ENCODE data around the gene ALOX15B.
"Not testable (repeated sequence)": the region's sequence is repeated elsewhere in the genome, so short reads cannot be mapped to it uniquely, and the experiment has no call there.

Gene ALOX15B

DNA sequence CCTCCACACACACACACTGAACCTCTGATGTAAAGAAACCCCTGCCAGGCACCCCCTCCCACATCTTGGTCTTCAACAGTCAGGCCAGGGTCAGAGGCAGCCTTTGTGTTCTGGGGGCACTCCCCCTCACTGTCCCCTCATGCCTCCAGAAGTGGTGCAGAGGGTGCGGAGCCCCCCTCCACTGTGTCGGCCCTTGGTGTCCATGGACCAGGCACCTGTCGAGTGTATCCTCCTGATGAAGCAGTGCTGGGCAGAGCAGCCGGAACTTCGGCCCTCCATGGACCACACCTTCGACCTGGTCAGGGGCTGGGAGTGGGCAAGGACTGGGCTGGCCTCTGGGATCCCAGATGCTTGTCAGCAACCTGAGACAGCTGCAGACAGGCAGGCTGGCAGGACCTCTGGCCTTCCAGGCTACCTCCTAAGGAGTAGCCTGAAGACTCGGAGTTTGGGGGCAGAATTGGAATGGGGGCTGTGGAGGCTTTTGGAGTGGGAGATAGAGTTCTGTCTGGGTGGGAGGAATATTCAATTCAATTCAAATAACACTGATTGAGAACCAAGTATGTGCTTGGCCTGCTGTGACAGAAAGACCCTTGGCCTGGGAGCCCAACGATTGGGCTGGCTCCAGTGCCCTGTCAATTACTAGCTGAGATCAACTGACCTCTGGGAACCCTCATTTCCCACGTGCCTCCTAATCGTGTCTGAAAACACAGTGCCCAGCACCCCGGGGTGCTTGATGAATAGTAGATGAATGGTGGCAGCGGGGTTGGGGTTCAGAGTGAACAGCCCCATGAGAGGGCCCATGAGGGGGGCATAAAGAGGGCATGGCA lies 24.9 kb upstream of the ALOX15B start:
- DNase-seq (ENCODE audit: low read depth) = no peak

DNA sequence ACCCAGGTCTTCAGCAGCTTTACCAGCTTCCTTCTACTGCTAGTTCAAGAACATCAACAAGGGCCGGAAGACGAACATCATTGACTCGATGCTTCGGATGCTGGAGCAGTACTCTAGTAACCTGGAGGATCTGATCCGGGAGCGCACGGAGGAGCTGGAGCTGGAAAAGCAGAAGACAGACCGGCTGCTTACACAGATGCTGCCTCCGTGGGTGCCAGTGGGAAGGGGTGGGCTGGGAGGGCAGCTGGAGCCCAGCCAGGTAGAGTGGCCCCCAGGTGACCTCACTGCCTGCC lies 24.4 kb upstream of the ALOX15B start:
- no peak for DNase-seq (ENCODE audit: low read depth)

DNA sequence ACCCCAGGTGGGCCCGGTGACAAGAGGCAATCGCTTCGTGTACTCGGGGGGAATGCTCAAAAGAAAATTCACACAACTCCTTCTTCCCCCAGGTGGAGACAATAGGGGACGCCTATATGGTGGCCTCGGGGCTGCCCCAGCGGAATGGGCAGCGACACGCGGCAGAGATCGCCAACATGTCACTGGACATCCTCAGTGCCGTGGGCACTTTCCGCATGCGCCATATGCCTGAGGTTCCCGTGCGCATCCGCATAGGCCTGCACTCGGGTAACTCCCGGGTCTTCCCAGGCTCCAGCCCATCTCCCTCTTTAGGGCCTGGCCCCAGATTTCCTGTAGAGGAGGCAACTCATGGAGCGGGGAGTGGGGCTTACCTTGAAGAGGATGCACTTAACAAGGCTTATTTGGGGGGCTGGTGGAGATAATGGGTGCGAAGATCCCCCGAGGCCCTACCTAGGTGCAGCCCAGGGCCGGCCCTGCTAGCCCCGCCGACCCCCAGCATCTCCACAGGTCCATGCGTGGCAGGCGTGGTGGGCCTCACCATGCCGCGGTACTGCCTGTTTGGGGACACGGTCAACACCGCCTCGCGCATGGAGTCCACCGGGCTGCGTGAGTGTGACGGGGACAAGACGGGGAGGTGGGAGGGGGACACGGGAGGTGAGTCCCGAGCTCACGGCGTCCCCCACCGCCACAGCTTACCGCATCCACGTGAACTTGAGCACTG lies 23.5 kb upstream of the ALOX15B start:
- DNase-seq (ENCODE audit: low read depth) = no peak

DNA sequence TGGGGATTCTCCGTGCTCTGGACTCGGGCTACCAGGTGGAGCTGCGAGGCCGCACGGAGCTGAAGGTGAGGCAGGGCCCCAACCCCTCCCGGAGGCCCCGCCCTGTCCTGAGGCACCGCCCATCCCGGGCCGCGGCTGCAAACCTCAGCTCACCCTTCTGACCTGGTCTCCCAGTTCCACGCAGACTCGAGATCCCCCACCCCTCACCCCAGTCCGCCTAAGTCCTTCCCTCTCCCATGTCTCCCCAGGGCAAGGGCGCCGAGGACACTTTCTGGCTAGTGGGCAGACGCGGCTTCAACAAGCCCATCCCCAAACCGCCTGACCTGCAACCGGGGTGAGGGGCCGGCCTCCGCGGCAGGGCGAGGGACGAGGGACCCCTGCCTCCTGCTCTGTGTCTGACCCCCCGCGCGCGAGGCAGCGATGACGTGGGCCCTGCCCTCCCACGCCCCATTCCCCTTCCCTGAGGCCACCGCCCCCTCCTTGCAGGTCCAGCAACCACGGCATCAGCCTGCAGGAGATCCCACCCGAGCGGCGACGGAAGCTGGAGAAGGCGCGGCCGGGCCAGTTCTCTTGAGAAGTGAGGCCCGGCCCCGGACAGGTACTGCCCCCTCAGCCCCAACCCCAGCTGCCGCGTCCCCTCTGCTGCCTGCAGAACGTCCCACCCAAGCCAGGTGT lies 22.8 kb upstream of the ALOX15B start:
- DNase-seq (ENCODE audit: low read depth) = no peak

DNA sequence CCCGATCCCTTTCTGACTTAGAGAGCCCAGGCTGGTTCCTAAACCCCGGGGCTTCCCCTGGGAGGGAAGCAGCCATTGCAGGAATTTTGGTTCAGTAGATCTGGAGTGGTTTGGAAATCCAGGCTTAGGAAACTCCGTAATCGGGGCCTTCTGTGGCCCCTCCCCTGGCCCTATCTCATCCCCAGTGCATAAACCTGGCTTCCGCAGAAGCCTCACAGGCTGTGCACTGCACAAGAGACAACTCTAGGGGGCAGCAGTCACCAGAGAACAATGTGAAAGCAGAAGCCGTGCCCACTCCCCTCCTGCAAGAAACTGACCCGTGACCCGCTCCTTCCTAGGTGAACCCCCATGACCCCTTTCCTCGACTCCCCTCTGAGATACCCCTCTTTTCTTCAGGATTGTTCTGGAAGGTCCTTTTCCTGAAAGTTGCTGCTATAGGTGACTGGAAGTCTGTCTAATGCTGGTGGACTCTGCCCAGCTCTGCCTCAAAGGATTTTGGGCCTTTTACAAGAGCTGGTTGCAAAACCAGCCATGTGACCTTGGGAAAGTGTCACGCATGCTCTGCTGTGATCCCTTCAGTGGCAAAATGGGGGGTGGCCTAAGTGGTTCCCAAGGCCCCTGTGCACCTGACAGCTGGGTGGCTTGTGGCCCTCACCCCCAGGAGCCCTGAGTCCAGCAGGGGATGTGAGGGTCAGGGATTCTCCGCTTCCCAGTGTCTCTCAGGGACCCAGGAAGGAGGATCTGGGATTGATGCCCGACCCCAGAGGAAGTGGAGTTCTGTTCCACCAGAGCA lies 22.0 kb upstream of the ALOX15B start:
- no peak for DNase-seq (ENCODE audit: low read depth)

DNA sequence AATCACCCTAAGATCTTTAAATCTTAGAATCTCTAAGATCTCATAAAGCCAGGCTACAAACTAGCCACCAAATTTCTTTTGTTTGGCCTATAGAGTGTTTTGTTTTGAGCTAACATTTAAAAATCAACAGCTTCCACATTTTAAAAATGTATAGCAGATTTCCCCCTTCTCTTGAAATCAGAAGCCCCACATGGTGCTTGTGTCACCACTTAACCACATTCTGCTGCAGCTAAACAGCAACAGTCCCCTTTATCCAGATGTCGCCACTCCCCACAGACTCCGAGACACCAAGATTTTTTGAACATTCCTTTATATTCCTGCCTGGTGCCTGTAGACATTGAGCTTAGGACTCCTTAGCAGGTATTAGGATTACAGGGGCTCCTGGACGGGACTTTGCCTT lies 20.4 kb upstream of the ALOX15B start:
- DNase-seq (ENCODE audit: low read depth) = no peak

DNA sequence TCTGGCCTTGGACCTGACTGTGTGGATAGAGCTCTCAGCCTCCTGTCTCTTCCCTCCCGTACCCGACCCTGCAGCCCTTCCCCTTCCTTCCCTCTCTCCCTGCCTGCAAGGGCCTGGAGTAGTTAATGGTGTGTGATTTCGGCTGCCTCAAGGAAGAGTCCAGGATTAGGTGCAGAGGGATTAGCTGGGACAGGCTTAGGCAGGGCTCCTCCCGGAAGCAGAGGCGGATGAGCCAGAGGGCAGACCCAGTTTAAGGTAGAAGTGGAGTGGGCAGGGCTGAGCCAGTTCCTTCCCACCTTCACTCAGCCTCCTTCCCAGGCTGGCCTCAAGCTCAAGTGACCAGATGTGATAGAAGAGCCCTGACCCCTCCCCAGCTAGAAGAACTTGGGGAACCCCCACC lies 19.7 kb upstream of the ALOX15B start:
- DNase-seq (ENCODE audit: low read depth) = no peak

DNA sequence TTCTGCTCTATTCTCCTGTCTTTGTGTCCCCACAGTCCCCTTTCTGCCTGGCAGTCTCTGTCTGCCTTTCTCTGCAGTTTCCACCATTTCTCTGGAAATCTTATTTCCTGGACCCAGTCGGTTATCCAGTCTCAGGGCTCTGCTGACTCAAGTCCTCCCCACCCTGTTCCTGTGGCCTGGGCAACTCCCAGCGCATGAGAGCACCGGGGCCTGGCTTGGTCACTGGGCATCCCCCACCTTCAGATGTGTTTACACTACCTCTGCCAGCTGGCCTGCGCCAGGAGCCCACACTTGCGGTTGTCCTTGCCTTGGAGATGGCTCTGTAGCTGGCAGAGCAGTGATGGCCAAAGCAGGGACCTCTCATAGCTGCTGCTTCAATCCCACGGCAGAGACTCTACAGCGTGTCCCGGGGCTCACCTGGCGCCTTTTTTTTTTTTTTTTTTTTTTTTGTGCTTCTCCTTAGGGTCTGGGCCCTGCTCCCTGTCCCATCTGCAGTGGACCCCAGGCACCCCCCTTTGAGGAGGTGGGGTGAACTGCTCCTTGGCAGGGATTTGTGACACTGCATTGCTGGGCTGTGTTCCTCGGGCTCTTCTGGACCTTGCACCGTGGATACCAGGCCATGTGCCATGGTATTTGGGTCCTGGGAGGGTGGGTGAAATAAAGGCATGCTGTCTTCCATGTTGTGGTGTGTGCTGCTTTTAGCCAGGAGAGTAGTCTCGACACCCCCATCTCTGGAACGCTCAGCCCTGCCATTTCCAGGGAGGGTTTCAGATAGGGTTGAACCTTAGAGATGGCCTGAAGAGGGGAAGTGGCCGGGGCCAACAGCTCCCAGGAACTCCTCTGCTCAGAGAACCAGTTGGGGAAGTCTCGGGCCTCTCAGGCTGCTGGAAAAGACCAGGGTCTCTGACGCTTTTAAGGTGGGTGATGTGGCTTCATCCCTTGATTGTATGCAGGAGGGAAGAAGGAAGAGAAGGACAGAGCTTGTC lies 18.9 kb upstream of the ALOX15B start:
- no peak for DNase-seq (ENCODE audit: low read depth)

DNA sequence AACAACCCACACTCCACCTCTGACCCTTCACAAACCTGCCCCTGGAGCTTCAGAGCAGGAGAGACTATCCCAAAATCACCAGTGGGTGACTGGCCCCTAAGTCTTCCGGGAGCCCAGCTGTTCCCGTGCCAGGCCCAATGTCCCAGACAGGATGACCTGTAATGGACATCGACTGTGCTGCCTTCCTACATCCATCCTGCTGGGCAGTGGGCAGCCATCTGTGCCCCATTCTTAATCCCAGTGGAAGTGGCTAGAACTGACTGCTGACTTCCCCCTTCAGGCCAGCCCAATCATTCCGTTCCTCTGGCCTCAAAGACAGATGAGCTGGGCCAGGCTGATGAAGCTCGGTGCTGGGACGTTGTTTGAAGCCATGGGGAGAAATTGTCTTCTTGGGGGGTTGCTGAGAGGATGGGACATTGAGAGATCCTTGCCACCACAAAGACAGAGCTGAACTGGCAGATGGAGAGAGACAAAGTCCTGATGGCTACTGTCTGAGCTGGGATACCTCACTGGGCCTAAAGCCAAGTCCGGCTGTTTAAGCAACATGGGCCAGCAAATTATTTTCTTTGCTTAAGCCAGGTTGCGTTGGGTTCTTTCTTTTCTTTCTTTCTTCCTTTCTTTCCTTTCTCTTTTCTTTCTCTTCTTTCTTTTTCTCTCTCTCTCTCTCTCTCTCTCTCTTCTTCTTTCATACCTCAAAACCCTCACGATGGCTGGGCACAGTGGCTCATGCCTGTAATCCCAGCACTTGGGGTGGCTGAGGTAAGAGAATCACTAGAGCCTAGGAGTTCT lies 17.9 kb upstream of the ALOX15B start:
- no peak for DNase-seq (ENCODE audit: low read depth)

DNA sequence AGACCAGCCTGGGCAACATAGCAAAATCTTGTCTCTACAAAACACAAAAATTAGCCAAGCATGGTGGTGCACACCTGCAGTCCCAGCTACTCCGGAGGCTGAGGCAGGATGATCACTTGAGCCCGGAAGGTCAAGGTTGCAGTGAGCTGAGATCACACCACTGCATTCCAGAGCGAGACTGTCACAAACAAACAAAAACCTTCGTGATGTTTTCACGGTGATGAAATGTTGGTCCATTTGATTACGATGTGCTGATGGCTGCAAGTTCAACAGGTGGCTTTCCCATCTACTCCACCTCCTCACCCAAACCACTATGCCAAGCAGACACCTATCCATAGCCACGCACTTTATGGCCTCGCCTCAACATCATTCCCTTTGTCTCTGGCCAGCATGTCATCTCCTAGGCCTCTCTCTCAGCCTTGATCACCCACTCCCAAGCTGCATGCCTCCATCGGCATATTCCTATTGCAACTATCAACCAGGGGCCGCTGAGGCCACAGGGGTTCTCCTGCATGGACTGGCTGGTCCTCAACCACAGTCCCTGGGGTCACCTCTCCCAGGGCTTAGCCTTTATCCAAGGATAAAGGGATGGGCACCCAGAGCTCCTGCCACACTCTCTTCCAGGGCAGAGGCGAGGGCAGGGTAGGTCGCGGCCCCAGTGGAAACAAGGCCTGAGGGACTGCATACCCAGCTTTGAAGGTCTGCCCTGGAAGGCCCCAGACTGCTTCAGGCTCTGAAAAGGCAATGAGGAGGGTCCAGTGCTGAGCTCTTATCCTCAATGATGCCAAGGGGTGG lies 17.1 kb upstream of the ALOX15B start:
- DNase-seq (ENCODE audit: low read depth) = no peak

DNA sequence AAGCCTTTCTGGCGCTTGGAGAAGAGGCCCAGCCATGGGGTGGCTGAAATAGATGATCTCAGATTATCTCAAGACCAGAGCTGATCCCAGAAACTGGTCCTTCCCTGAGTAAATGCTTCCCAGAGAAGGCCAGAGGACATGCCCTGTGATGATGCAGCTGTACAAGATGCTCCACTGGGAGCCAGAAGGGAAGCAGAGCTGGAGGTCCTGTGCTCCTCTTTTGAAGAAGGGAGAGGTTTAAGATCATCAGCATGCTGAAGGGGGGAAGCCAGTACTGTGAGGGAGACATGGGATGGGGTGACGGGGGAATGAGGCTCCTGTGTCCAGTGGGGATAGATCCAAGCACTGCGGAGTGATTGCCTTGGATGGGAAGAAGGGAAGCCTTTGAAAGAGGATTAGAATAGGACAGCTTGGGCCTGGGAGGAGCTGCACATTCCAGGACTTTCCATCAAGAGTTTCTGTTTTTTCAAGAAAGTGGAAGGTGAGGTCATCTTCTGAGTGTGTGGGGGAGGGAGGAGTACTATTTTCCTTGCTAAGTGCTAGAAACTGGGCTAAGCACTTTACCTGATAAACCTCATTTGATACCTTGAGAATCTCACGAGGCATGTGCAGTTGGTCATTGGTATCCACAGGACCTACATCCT lies 16.4 kb upstream of the ALOX15B start:
- DNase-seq (ENCODE audit: low read depth) = no peak

DNA sequence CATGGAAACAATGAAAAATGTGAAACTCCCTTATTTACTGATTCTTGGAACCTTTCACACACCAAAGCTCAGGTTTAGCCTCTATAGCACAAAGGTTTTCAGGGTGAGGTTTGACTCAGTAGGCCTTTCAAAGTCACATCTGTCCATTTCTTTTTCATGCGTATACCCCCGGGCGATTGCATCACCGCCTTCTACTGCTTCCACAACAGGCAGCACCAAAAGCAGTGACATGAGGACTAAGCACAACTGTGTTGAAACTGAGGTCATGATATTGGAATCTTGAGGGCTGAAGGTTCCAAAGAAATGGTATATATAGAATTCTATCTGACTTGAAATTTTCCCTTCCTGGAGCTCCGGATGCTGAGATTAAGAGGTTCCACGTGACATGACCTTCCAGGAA lies 14.7 kb upstream of the ALOX15B start:
- not testable (repeated sequence) for DNase-seq (ENCODE audit: low read depth)

DNA sequence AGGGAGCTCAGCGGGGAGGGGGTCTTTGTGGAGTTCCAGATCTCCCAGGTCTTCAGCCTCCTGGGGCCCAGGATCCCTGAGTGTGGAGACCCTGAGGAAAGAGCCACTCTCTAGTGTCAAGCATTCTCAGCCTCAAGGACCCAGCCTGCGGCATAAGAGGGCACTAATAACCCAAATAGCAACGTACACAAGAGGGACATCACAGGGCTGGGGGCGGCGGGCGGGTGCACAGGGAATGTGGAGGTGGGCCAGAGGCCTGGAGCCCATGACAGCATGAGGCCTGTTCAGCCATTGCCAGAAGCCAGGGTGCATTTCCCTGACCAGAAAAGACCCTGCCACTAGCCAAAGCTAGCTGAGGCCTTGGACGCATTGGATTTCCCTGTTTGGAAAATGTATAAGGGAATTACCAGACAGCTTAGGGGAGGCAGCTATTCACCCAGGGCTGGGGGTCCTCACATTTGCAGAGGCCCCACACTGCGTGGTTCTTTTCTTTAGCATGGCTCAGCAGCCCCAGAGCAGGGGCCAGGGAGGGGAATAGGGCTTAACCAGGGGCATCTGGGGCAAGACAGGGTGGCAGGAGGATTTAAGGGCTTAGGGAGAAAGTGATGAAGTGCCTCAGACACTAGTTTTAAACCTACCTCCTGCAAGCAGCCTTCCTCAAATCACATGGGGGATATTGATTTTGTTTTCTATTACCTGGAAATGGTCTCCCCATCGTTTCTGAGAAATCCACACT lies 13.5 kb upstream of the ALOX15B start:
- DNase-seq (ENCODE audit: low read depth) = no peak

DNA sequence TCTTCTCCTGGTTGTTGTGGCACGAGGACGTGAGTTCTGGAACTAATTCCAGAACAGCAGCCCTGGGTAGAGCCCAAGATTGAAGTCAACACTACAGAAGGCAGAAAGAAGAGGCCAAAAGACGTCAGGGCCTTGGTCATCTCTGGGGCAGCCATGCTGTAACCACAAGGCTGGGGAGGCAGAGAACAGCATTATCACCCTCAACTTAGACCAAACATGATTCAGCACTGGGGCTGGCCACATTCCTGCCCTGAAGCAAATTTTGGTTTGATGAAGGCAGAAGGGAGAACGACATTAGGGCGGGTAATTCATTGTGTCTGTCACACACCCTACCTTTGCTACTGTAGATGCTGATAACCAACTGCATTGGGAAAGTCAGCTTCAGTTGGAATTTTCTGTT lies 9.7 kb upstream of the ALOX15B start:
- DNase-seq (ENCODE audit: low read depth) = no peak

DNA sequence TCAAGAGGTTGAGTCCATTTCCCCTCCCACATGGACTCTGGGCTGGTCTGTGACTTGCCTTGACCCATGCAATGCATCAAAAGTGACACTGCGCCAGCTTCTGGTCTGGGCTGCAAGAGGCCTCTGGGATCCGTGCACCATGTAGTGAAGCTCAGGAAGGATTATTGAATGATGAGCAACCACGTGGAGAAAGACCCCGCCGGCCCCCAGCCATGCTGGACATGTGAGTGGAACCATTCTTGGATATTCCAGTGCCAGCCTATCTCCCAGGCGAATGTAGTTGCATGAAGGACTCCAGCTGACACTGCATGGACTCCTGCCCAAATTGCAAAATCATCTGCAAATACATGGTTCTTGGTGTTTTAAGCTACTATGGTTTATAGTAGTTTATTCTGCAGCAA lies 7.6 kb upstream of the ALOX15B start:
- no peak for DNase-seq (ENCODE audit: low read depth)

DNA sequence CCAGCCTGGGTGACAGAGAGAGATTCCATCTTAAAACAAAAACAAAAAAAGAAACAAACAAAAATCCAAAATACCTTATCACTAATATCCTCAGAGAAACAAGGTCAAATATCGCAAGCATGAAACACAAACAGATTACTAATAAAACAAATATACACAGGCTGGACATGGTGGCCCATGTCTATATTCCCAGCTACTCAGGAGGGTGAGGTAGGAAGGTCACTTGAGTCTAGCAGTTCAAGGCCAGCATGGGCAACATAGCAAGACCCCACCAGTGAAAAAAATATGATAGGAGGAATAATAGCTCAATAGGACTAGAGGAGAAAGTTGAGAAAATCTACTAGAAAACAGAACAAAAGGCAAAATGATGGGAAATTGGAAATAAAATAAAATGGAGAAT lies 6.9 kb upstream of the ALOX15B start:
- DNase-seq (ENCODE audit: low read depth) = no peak

DNA sequence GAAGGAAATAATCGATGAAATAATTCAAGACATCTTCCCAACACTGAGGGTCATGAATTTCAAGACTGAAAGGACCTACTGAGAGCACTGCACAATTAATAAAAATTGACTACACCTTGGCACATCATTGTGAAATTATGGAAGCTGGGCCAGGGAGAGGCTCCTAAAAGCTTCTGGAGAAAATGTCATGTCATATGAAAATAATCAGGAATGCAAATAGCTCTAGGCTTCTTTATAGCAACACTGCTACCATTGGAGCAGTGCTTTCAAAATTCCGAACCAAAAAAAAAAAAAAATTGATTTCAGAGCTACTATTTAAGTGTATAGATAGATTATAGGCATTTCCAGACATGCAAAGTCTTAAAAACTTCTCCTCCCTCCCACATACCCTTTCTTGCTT lies 6.4 kb upstream of the ALOX15B start:
- no peak for DNase-seq (ENCODE audit: low read depth)

DNA sequence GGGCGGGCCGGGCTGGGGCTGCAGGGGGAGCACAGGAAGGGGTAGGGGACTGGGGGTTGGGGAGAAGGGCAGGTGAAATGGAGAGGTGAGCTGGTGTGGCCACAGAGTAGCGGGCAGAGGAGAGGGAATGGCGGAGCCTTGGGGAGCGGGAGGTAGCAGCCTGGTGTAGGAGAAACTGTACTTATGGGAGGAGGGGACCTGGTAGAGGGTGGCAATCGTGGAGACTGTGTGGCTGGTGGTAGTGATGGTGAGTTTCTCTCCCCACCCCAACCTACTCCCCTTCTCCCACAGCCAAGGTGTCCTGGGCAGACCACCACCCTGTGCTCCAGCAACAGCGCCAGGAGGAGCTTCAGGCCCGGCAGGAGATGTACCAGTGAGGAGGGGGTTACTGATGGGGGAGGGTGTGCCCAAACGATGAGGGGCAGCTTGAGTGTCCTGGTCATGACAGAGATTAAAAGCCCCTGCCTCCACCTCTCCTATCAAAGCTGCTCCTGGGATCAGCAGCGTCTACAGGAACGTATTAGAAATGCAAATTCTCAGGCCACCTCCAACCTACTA lies 831 bp downstream of the ALOX15B start:
- DNase-seq (ENCODE audit: low read depth) = no peak
